ENCODE results near the gene UPK3A. TPM values are rescaled to one million over a fixed set of nuclear protein-coding genes. Genes with fewer than 3 reads are reported as not detected.
A peak's percentile ranks its signal among the peaks of the same experiment; 100 is the strongest.

Gene UPK3A
- polyA plus RNA-seq (not detected in 2 replicates), polyA minus RNA-seq (not detected in 2 replicates)

- no peak within 1 kb of the TSS for H2AFZ ChIP-seq (ENCODE audit: low read depth, low read length)
- H3K27me3 ChIP-seq (ENCODE audit: insufficient read depth, low read depth, low read length): peaks cover 23% of the 10 kb centered on the region
- no peaks in the 10 kb centered on the region for H3F3A ChIP-seq (ENCODE audit: insufficient read depth, low read length, poor library complexity, severe bottlenecking)
- H3K36me3 ChIP-seq (ENCODE audit: insufficient read depth, low read length): no peaks in the 10 kb centered on the region
- no peak for TF ChIP-seq EP300 (conservative IDR thresholded peaks at IDR 0.05; ENCODE audit: poor library complexity, severe bottlenecking)
- TF ChIP-seq EZH2 (IDR thresholded peaks at IDR 0.05; ENCODE audit: borderline replicate concordance, insufficient read depth, low read length, poor library complexity, severe bottlenecking): no peak
- TF ChIP-seq CTCF (IDR thresholded peaks at IDR 0.05; ENCODE audit: poor library complexity, severe bottlenecking): no peak
- TF ChIP-seq SMC3 (conservative IDR thresholded peaks at IDR 0.05; ENCODE audit: poor library complexity): no peak
- TF ChIP-seq REST (IDR thresholded peaks at IDR 0.05; ENCODE audit: borderline replicate concordance): no peak
- no peak for TF ChIP-seq TAF1 (IDR thresholded peaks at IDR 0.05; ENCODE audit: low read depth)
- TF ChIP-seq MXI1 (conservative IDR thresholded peaks at IDR 0.05; ENCODE audit: poor library complexity, severe bottlenecking): no peak
- no peak for TF ChIP-seq RAD21 (conservative IDR thresholded peaks at IDR 0.05)
- no peak for TF ChIP-seq POLR2AphosphoS5 (IDR thresholded peaks at IDR 0.05)
- H3K9ac ChIP-seq (ENCODE audit: low read length): no peak within 1 kb of the TSS
- H3K27ac ChIP-seq (ENCODE audit: low read length): no peak within 1 kb of the TSS
- no peak within 1 kb of the TSS for H3K4me2 ChIP-seq (ENCODE audit: low read length)
- H3K79me2 ChIP-seq (replicated peaks; ENCODE audit: insufficient read depth, low read length): no peaks in the 10 kb centered on the region
- H4K20me1 ChIP-seq (ENCODE audit: insufficient read depth): no peaks in the 10 kb centered on the region
- H3K9me3 ChIP-seq (ENCODE audit: low read length): no peaks in the 10 kb centered on the region
- H3K4me3 ChIP-seq (ENCODE audit: low read length): peak within 1 kb of the TSS; percentile 37
- H3K9me2 ChIP-seq (ENCODE audit: insufficient read depth, low read length): no peaks in the 10 kb centered on the region
Observed at GRCh38 chr22:45284705-45285262, at the start of gene UPK3A. Gene UPK3A, plus strand, starts transcription at chr22:45284949. Its CDS starts 65 bp downstream, at chr22:45285014.

GRCh38 chr22:45235101-45235777, 49.5 kb upstream of the UPK3A start:
- Histone ChIP-seq H3K4me3 (ENCODE audit: low read length) (no peak overlapping the region), H4K20me1 (ENCODE audit: insufficient read depth) (peaks cover 20% of the 10 kb centered on the region)

More at GRCh38 chr22:45235101-45235777, 49.5 kb upstream of the UPK3A start:
- no peak overlapping the region for H2AFZ ChIP-seq (ENCODE audit: low read depth, low read length)
- no peak overlapping the region for H3K27ac ChIP-seq (ENCODE audit: low read length)
- H3K4me2 ChIP-seq (ENCODE audit: low read length): no peak overlapping the region
- no peaks in the 10 kb centered on the region for H3K9me3 ChIP-seq (ENCODE audit: low read length)
- no peaks in the 10 kb centered on the region for H3K36me3 ChIP-seq (ENCODE audit: insufficient read depth, low read length)
- TF ChIP-seq TAF1 (IDR thresholded peaks at IDR 0.05; ENCODE audit: low read depth) (no peak), SMC3 (conservative IDR thresholded peaks at IDR 0.05; ENCODE audit: poor library complexity) (no peak), EZH2 (IDR thresholded peaks at IDR 0.05; ENCODE audit: borderline replicate concordance, insufficient read depth, low read length, poor library complexity, severe bottlenecking) (no peak), EP300 (conservative IDR thresholded peaks at IDR 0.05; ENCODE audit: poor library complexity, severe bottlenecking) (no peak), CTCF (IDR thresholded peaks at IDR 0.05; ENCODE audit: poor library complexity, severe bottlenecking) (no peak)
- no peak overlapping the region for H3K9ac ChIP-seq (ENCODE audit: low read length)
- H3F3A ChIP-seq (ENCODE audit: insufficient read depth, low read length, poor library complexity, severe bottlenecking): no peaks in the 10 kb centered on the region
- H3K27me3 ChIP-seq (ENCODE audit: insufficient read depth, low read depth, low read length): no peaks in the 10 kb centered on the region
- H3K79me2 ChIP-seq (replicated peaks; ENCODE audit: insufficient read depth, low read length): peaks cover 52% of the 10 kb centered on the region
- H3K9me2 ChIP-seq (ENCODE audit: insufficient read depth, low read length): no peaks in the 10 kb centered on the region

Measured in neural cell (in vitro differentiated cells).